Adrenal gland (tissue), 5 donors: ENCODE results near the gene SLC20A1.

ENCODE experiments used
- CTCF ChIP-seq, 6 experiments: fragments of 450-650 bp in 4 of 6; fragments of 200-600 bp in 2 of 6; sonication (generic) in 1 of 6; IDR thresholded peaks; 1 replicate in 5 of 6; 2 replicates in 1 of 6; pipeline versions ENCODE4 v1.5.1 to v1.8.0; 2016 to 2021; ENCODE audit warnings: antibody characterized with exemption in 6 of 6, mild to moderate bottlenecking in 2 of 6, moderate library complexity in 1 of 6
- POLR2A ChIP-seq, 2 donors: fragments of 450-650 bp; IDR thresholded peaks; one replicate each; pipeline ENCODE4 v1.6.1; 2017; ENCODE audit warnings: antibody characterized with exemption in 2 of 2, mild to moderate bottlenecking in 2 of 2, moderate library complexity in 1 of 2
- donor health status: DM: no; HTN: no; CAD: no.

- TF ChIP-seq CTCF (IDR thresholded peaks at IDR 0.05), result no peak
- no peak for TF ChIP-seq POLR2A (IDR thresholded peaks at IDR 0.05)
Measured at GRCh38 chr2:112607680-112608438, 37.9 kb upstream of the SLC20A1 start.
